Epithelial cell of esophagus (primary cell): ENCODE data around the gene CDH8.

ENCODE experiments used
- DNase-seq: peaks from one replicate; pipeline ENCODE4 v3.0.0; 2010; ENCODE audit warnings: low read depth
- H3K4me3 ChIP-seq: 2 replicates; pipeline ENCODE4 v1.5.1; 2011; ENCODE audit warnings: mild to moderate bottlenecking, low read length, control low read depth
- TF ChIP-seq, protein P1 (sequence below): IDR thresholded peaks from 2 replicates; pipeline ENCODE4 v1.5.1; 2011; ENCODE audit warnings: low read depth, mild to moderate bottlenecking, low read length, control low read depth, inconsistent platforms; ENCODE audit not compliant: insufficient read depth; ENCODE audit errors: missing control alignments

CDH8 gene

DNA sequence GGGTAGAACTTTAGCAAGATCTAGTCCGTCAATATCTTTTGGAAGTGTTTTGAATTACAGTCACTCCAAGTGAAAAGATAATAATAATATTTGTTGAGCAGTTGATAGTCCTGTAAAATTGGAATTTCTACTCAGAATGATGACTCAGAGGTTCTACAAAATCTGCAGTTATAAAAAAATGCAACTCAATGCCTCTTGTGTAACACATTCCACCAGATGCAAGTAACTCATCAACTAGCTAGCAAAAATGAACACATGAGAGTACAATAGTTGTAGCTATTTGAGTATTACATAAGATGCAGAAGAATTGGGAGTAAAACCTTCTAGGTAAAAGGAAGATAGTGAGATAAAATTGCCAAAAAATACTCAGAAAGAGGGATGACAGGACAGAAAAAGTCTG, 177.2 kb downstream of the CDH8 start:
- no peak overlapping the region for H3K4me3 ChIP-seq
- DNase-seq = peak; percentile 32
- TF ChIP-seq, protein P1, sequence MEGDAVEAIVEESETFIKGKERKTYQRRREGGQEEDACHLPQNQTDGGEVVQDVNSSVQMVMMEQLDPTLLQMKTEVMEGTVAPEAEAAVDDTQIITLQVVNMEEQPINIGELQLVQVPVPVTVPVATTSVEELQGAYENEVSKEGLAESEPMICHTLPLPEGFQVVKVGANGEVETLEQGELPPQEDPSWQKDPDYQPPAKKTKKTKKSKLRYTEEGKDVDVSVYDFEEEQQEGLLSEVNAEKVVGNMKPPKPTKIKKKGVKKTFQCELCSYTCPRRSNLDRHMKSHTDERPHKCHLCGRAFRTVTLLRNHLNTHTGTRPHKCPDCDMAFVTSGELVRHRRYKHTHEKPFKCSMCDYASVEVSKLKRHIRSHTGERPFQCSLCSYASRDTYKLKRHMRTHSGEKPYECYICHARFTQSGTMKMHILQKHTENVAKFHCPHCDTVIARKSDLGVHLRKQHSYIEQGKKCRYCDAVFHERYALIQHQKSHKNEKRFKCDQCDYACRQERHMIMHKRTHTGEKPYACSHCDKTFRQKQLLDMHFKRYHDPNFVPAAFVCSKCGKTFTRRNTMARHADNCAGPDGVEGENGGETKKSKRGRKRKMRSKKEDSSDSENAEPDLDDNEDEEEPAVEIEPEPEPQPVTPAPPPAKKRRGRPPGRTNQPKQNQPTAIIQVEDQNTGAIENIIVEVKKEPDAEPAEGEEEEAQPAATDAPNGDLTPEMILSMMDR = no peak

DNA sequence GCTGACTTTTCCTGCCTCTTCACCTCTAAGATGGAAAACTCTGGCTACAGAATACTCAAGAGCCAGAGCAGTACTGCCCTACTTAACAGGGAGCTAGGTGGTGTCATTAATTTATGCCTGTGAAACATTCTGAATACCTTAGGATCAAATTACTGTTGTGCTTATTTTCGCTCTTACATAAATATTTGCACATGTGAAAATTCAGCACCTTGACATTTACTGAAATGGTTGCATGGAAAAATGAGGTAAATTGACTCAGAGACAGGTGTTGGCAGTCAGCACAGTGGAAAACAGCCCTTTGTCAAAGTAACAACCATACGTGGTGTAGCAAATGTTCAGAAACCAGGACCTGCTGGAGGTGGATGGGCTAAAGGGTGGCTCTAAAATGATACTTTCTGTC, 193.6 kb downstream of the CDH8 start:
- TF ChIP-seq, protein P1 = no peak
- DNase-seq = no peak
- H3K4me3 ChIP-seq = no peak overlapping the region

DNA sequence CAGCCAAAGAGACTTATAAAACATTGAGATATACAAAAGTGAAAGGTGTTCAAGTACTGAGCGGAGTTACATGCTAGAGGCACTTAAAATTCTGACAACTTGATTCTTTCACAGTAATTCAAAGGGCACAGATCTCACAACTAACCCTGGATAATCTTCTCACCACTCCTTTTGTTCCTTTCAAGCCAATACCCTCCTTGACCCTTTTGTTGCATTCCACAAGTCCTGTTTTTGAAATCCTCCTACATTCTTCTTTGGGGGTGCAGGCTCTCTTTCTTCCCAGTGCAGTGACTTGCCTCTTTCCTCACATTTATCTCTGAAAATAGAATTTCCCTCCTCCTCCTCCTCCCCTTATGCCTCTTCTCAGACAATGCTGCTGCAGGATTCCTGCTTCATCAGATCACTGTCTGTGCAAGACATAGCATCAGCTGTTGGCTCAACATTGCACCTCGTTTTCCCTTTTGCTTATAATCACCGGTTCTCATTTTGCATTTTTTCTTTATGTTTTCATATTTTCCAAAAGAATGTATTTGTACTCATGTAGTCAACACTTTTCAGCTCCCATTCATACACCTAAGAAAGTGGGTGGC, 199.3 kb downstream of the CDH8 start:
- DNase-seq = no peak
- no peak overlapping the region for H3K4me3 ChIP-seq
- TF ChIP-seq, protein P1 = no peak

DNA sequence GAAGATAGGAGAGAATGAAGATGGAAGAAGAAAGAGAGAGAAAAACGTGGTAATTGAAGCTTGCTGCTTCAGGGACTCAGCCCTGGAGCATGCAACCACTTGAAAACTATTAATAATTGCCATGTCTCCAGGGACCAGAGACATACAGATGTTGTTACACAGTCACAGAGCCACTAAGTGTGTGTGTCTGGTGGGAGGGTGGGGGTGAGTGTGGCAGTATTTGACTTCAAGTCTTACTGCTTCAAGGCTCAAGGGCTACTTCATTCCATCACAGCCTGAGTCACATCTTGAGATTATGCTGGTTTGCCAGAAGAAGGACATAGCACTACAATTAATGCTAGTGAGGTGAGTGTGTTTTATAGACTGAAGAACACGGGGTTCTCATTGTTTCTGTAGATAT, 202.2 kb downstream of the CDH8 start:
- no peak for DNase-seq
- H3K4me3 ChIP-seq = no peak overlapping the region
- TF ChIP-seq, protein P1 = no peak

DNA sequence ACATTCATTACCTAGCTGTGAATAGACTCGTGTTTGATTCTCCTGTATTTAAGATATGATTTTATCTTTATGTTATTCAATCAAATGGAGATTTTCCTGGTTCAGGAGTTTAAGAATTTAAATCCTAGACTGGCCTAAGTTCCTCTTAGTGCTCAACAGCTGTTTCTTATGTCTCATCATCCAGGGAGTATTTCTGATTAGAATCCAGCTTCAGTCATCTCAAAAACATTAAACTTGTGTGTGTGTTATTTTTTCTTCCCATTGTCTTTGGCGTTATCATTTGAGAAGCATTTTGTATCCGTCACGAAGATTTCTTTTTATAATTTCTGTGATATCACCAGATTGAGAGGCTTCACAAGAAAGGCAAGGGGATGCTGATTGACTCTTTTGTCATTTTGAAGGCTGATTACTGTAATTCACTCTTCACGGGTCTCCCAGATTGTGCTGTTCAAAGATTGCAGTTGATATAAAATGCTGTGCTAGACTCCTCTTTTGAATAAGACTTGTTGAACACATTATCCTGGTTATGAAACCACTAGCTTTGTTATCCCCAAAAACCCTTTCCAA, 204.8 kb downstream of the CDH8 start:
- TF ChIP-seq, protein P1 = no peak
- H3K4me3 ChIP-seq = no peak overlapping the region

DNA sequence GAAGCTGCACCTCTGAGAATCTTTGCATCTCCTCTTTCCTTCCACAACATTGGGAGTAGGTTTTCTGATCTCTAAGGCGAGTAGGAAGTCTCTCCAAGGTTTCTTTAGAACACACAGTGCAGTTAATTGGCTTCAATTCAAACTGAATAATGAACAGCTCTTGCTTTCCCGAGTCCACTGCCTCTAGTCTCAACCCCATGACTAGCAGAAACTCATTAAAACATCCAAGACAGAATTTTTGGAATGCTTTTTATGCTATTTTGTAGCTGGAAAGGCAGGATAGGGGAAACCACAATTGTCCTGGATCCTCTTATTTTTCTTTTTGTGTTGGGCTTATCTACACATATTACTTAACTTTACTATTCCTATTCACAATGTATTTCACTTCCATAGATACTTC, 206.6 kb downstream of the CDH8 start:
- TF ChIP-seq, protein P1 = no peak
- no peak for DNase-seq
- H3K4me3 ChIP-seq = no peak overlapping the region

More for the DNA sequence above, 204.8 kb downstream of the CDH8 start:
- DNase-seq = no peak

DNA sequence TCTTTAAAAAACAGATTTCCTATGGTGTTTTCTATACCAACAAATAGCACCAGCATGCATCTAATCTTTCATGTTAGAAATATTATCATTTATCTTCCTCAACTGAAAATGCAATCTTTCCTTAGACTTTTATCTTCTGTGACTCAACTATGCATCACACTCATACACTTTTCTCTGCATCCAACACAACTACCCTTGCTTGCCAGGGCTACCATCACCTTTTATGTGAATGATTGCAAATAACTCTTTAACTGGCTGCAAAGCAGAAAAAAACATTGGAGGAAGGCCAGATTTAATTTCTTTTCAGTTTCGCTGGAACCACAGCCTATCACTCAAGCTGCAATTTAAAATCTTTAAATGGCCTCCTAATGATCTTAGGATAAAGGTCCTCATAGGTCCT, 212.9 kb downstream of the CDH8 start:
- TF ChIP-seq, protein P1 = no peak
- H3K4me3 ChIP-seq = no peak overlapping the region
- DNase-seq = no peak
